ENCODE data around the gene USP7. TPM values are rescaled to one million over a fixed set of nuclear protein-coding genes. Genes with fewer than 3 reads are reported as not detected.

USP7 gene
- polyA plus RNA-seq, 3 donors, result 2.4 to 31.7 (median 4.1) TPM

DNA sequence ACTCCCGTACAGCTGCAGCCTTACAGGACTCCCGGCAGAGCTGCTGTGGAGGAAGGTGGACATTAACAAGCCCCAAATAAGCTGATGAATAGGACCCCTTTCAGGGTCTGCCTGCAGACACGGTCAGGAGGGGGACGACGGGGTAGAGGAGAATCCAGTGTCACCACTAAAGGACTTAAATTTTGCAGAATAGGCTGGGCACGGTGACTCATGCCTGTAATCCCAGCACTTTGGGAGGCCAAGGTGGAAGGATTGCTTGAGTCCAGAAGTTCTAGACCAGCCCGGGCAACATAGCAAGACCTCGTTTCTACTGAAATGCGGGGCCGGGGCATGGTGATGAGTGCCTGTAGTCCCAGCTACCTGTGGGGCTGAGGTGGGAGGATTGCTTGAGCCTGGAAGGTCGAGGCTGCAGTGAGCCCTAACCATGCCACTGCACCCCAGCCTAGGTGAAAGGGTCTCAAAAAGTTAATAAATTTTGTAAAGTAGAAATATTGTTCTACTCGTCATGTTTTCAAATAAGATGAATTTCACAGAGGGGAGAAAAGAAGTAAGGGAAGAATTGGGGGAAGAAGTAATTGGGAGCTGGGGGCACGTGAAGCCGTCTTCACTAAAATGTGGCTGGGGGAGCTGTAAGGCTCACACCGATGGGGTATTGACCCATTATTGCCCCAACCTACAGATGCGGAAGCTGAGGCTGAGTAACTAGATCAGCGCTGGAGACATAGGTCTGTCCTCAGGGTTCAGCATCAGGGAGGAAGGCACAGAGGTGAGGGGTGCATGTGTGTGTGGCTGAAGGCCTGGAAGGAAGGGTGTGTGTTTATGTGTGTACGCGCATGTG lies 76.9 kb downstream of the USP7 start:
- H3K27ac Mint-ChIP-seq, result no peak overlapping the region
- H3K27ac ChIP-seq (ENCODE audit: low read depth in 1 of 2, low read length in 2 of 2), result no peak overlapping the region
- H3K9me3 Mint-ChIP-seq, result no peaks in the 10 kb centered on the region
- no peak overlapping the region for H3K4me3 ChIP-seq (replicated peaks in 1 of 3; ENCODE audit: low read depth in 2 of 3, low read length in 3 of 3)
- H3K9me3 ChIP-seq (replicated peaks in 1 of 2; ENCODE audit: control insufficient read depth in 1 of 2, insufficient read depth in 1 of 2, low read length in 2 of 2), result no peaks in the 10 kb centered on the region
- H3K4me2 ChIP-seq (replicated peaks; ENCODE audit: extremely low read depth, low read length, poor library complexity, severe bottlenecking), result no peak overlapping the region
- H3K36me3 Mint-ChIP-seq, result peaks cover 26 to 28% of the 10 kb centered on the region in 2 donors
- no peak overlapping the region for H2AFZ ChIP-seq (ENCODE audit: insufficient read depth, low read depth, low read length, poor library complexity, severe bottlenecking)
- peaks cover 9% of the 10 kb centered on the region for H3K4me1 Mint-ChIP-seq
- DNase-seq, result no peak
- intact Hi-C loops (cut with micrococcal nuclease), result loop anchor here in 1 of 2 donors (10.0 kb wide), 1 partner anchor 252 kb away; no protein-coding TSS in a partner anchor
- H3K36me3 ChIP-seq (replicated peaks in 1 of 2; ENCODE audit: control insufficient read depth in 1 of 2, insufficient read depth in 2 of 2, low read length in 2 of 2), result peaks cover 20 to 30% of the 10 kb centered on the region in 2 donors
- H4K20me1 ChIP-seq (ENCODE audit: insufficient read depth, low read length), result peaks cover 65% of the 10 kb centered on the region
- peaks cover 0 to 14% of the 10 kb centered on the region in 2 donors for H3K27me3 ChIP-seq (ENCODE audit: control insufficient read depth in 2 of 2, insufficient read depth in 2 of 2, low read length in 2 of 2)
- peaks cover 21 to 25% (median 24%) of the 10 kb centered on the region in 3 donors for H3K27me3 Mint-ChIP-seq (ENCODE audit: low read depth in 3 of 3)
- TF ChIP-seq, protein P1, sequence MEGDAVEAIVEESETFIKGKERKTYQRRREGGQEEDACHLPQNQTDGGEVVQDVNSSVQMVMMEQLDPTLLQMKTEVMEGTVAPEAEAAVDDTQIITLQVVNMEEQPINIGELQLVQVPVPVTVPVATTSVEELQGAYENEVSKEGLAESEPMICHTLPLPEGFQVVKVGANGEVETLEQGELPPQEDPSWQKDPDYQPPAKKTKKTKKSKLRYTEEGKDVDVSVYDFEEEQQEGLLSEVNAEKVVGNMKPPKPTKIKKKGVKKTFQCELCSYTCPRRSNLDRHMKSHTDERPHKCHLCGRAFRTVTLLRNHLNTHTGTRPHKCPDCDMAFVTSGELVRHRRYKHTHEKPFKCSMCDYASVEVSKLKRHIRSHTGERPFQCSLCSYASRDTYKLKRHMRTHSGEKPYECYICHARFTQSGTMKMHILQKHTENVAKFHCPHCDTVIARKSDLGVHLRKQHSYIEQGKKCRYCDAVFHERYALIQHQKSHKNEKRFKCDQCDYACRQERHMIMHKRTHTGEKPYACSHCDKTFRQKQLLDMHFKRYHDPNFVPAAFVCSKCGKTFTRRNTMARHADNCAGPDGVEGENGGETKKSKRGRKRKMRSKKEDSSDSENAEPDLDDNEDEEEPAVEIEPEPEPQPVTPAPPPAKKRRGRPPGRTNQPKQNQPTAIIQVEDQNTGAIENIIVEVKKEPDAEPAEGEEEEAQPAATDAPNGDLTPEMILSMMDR (IDR thresholded peaks at IDR 0.05), result no peak
- H3K4me3 Mint-ChIP-seq, result peak overlapping the region in 1 of 2 donors; percentile 7
- H3K79me2 ChIP-seq (ENCODE audit: insufficient read depth, low read length), result no peaks in the 10 kb centered on the region
- no peak overlapping the region for H3K9ac ChIP-seq (ENCODE audit: insufficient read depth, low read length, poor library complexity, severe bottlenecking)
- H3K4me1 ChIP-seq (ENCODE audit: control insufficient read depth in 1 of 2, insufficient read depth in 2 of 2, low read length in 2 of 2), result no peaks in the 10 kb centered on the region
- WGBS (ENCODE audit: insufficient coverage), result 79% methylated on average over 12 of the region's 19 CpGs

DNA sequence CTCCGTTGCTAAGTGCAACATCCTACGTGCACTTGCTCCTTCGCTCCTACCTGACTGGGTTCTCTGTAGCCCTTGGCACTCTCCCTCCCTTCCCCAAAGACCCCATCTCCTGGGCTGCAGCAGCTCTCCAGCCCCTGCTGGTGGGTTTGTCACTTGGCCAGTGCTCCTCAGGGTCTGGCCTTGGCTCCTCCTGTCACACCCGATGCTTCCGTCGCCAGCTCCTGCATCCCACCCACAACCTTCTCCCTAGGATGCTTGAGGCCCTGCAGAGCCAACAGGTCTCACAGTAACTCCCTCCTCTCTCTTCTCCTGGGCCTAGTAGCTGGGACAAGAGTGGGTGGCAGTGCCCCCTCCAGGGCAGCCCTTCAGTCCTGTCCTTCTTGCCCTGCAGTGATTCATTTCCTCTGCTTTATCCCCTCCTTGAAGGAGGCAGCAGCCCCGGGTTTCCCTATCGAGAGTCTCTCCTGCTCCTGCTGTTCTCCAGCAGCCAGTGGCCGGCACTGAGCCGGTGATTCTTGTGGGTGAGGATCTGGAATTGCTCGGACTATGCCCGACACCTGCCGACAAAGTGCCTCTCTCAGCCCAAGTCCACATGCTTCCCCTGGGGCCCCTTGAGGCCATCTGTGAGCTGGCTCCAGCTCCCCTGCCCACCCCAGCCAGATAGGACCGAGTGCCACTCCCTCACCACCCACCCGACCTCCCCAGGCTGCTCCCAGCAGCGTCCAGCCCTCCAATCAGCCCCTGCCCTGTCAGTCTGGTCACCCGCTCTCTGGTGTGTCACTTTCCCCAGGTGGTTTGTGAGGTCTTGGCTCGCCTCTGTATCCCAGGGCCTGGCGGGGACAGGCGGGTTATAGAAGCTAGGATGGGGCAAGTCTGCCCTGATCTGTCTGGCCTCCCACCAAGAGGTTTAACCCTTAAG lies 77.8 kb downstream of the USP7 start:
- no peaks in the 10 kb centered on the region for H3K9me3 Mint-ChIP-seq
- Histone ChIP-seq H3K4me2 (replicated peaks; ENCODE audit: extremely low read depth, low read length, poor library complexity, severe bottlenecking) (no peak overlapping the region), H3K4me3 (replicated peaks in 1 of 3; ENCODE audit: low read depth in 2 of 3, low read length in 3 of 3) (no peak overlapping the region), H3K9me3 (replicated peaks in 1 of 2; ENCODE audit: control insufficient read depth in 1 of 2, insufficient read depth in 1 of 2, low read length in 2 of 2) (no peaks in the 10 kb centered on the region), H3K79me2 (ENCODE audit: insufficient read depth, low read length) (no peaks in the 10 kb centered on the region), H3K27ac (ENCODE audit: low read depth in 1 of 2, low read length in 2 of 2) (no peak overlapping the region), H4K20me1 (ENCODE audit: insufficient read depth, low read length) (peaks cover 56% of the 10 kb centered on the region), H3K4me1 (ENCODE audit: control insufficient read depth in 1 of 2, insufficient read depth in 2 of 2, low read length in 2 of 2) (no peaks in the 10 kb centered on the region), H3K27me3 (ENCODE audit: control insufficient read depth in 2 of 2, insufficient read depth in 2 of 2, low read length in 2 of 2) (peaks cover 0 to 14% of the 10 kb centered on the region in 2 donors), H3K36me3 (replicated peaks in 1 of 2; ENCODE audit: control insufficient read depth in 1 of 2, insufficient read depth in 2 of 2, low read length in 2 of 2) (peaks cover 13 to 21% of the 10 kb centered on the region in 2 donors), H2AFZ (ENCODE audit: insufficient read depth, low read depth, low read length, poor library complexity, severe bottlenecking) (no peak overlapping the region), H3K9ac (ENCODE audit: insufficient read depth, low read length, poor library complexity, severe bottlenecking) (peak overlapping the region; percentile 4)
- H3K27ac Mint-ChIP-seq, result peak overlapping the region in 3 of 7 donors; percentile 14 to 64 (median 47)
- peaks cover 9% of the 10 kb centered on the region for H3K4me1 Mint-ChIP-seq
- intact Hi-C loops (cut with micrococcal nuclease), result loop anchor here in 1 of 2 donors (2.0 to 10.0 kb wide), 2 partner anchors 251 to 319 kb away; no protein-coding TSS in a partner anchor
- peak overlapping the region in 1 of 2 donors; percentile 7 for H3K4me3 Mint-ChIP-seq
- TF ChIP-seq, protein P1 (IDR thresholded peaks at IDR 0.05), result no peak
- H3K27me3 Mint-ChIP-seq (ENCODE audit: low read depth in 3 of 3), result peaks cover 21 to 25% (median 24%) of the 10 kb centered on the region in 3 donors
- H3K36me3 Mint-ChIP-seq, result peaks cover 17 to 20% of the 10 kb centered on the region in 2 donors
- DNase-seq, result peak in 1 of 3 donors; percentile 30
- 26% methylated on average over 16 of the region's 20 CpGs for WGBS (ENCODE audit: insufficient coverage)
